NCI-H146 treated with DMSO at 0.1 percent for 48 hours (cell line): ENCODE measurements around the gene TCF7L2.
A peak's percentile ranks its signal among the peaks of the same experiment; 100 is the strongest.

Experiments used
- DNase-seq: peaks from one replicate; lab custom pipeline; 2025; ENCODE audit not compliant: unreplicated experiment; lab: John Stamatoyannopoulos, UW

TCF7L2 gene

DNA sequence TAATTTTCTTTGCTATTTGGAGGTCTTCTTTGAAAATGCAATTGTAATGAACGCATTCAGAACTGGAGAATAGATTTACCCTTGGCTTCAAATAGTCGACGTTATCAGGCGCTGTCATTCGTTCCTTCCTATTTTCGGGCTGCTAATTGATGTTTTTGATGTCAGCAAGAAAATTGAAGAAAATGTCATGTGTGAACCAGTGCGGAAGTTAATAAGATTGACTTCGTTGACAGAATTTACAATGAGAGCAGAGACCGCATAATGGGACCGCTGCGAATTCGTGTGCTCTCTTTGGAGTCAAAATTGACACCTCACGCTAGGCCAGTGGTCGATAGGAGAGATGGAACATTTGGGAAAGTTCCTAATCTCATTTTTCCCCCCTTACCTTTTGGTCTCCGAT is 168.8 kb downstream of the TCF7L2 start:
- no peak for DNase-seq

DNA sequence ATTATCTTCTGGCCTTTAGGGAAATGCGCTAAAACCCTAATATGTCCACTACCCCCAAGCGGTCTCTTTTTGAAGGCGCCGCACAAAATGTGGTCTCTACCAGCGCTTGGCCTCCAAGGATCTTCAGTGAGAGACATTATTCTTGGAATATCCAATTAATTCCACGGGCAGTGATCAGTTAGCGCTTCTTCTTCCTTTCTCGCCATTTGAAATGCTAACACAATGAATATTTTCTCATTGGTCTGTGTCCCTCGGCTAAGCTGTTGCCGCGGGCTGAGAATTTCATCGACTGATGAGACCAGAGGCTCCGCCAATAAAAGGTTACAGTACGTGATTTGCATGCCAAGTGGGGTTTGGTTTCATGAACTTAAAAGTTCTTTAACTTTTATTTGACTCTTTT is 169.8 kb downstream of the TCF7L2 start:
- no peak for DNase-seq

DNA sequence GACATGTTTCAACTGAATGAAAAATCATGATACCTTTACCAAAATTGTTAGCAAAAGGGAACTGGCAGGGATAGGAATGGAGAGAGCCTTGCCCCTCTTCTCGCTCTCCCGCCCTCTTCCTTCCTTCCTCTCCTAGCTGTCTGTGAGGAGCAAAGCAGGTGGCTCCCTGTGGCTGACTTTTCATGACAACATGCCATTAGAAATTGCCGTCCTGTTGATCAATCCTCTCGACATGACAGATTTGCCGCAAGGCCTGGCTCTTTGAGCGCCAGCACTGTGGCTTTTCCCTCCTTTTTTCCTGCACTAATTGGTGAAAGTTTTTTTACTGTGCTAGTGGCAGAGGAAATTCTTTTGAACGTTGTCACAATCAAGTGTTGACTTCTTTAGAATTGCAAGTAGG is 171.1 kb downstream of the TCF7L2 start:
- DNase-seq: no peak

DNA sequence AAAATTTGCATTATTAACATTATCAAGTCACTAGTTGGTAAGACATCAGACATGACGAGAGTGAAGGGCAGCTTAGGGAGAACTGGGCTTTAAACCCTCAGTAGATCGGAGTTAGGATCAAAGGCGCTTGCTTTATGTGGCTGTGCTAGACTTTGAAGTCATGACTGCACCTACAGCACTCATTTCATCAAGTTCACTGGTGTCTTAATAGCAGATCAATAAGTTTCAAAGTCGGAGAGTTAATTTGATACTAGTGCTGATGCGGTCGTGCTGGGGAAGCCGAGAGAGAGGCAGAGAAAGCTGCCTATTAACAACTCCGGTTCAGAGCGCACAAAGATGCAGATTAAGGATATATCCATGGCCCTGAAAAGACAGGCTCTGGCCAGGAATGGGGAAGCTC is 172.9 kb downstream of the TCF7L2 start:
- DNase-seq: no peak

DNA sequence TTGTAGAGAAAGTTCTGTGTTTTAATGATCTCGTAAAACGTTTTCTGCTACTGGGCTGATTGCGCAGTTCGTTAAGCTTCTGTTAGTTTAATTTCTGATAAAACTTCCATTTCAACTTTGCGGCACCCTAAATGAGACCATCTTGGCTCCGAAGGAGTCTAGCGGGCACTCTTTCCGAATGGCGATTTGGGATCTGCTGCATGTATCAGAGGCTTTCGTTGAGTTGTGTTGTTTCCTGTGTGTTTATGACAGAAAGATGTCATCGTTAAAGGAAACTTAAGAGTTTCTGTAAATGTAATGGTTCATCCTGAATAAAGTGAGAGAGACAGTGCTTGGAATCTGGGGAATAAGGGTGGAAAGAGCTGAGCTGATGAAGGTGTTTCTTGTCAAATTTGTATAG is 174.7 kb downstream of the TCF7L2 start:
- no peak for DNase-seq

DNA sequence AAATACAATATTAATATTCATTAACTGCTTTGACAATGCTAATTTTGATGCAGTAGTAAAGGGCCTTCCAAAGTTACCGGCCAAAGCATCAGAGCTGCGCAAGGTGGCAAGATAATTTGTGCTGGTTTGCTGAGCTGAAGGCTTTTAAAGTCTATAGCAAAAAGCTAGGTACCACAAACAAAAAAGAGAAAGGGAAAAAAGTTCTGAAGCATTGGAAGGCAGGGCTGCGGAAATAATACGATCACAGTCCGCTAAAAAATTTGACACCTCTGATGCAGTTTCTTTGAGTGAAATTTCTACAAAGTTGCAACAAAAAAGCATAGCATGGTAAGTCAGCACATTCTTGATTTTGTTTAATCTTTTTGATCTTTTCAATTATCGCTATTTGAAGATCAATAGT is 175.6 kb downstream of the TCF7L2 start:
- DNase-seq: no peak

DNA sequence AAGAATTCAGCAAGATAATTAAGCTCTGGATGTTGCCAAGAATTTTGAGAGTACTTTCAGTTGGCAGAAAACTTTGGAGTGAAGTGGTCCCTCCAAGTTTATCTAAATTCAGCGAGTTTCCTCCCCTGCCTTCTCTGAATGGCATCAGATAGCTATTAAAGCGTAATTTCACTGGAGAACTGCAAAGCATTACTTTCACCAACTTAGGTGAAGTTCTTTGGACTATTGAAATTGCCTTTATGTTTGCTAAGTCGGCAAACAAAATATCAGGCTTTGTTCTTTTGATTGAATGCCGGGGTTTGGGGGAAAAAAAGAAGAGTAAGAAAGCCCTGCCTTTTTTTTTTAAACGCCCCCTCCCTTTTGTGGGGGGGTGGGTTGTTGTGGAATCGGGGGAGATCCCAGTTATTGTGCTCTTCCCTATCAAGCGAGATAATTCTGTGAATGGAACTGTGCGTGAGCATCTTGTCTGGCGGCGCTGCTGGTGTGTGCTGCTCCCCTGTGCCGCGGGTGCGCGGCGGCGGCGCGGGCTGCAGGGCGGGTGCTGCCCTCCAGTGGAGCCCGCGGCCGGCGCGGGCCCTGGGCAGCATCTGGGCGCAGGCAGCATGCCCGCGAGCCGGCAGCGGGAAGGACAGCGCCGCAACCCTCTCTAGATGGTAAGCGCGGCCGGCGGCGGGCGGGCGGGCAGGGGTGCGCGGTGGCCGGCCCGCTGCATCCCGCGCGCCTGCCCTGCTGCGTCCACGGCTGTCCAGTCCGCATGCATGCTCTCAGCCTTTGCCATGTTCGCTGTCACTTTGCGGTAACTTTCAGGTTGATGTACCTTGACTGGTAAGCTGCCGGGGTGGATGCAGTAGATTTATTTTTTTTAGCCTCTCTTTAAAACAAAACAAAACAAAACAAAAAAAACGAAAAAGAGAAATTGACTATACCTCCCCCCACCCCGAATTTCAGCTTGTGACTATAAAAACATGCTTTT is 176.5 kb downstream of the TCF7L2 start:
- peak; percentile 21 for DNase-seq

DNA sequence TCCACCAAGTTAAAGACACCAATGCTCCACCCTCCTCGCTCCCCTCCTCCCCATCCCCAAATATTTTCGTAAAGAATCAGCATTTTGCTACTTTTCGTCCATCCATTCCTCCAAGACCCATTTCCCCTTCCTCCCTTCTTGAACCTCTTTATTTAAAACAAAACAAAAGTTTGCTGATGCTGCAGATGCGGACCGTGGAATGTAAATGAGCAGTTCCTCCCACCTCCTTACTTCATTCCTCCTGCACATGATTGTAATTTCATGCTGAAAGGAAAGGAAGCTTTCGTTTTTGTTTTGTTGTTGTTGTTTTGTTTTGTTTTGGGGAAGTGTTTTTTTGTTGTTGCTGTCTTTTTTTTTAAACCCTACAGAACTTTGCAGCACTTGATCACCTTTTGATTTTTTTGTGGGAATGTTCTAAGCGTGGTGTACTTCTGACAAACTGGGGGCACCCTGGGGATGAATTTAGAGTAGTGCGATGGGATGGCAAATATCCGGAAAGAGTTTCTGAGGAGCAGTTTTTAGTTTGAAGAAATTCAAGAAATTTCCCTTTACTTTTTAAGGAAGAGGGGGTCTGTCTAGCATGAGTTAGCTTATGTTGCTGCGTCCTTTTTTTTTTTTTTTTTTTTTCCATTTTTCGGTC is 177.3 kb downstream of the TCF7L2 start:
- no peak for DNase-seq

DNA sequence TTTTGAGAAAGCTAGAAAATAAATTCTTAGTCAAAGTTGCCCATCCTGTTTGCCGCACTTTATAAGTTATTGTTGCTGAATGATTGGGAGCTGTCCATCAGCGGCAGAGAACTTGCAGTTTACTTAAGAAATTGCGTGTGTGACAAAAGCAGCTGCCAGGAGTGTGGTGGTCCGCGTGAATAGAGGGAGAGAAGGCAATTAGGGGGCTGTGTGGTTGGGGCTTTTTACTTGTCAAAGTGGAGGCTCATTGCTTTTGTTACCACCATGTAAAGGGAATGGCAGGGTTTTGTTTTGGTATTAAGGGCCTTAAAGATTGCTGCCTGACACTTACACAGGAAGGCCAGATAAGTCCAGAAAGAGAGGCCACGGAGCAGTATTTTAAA is 177.8 kb downstream of the TCF7L2 start:
- no peak for DNase-seq

DNA sequence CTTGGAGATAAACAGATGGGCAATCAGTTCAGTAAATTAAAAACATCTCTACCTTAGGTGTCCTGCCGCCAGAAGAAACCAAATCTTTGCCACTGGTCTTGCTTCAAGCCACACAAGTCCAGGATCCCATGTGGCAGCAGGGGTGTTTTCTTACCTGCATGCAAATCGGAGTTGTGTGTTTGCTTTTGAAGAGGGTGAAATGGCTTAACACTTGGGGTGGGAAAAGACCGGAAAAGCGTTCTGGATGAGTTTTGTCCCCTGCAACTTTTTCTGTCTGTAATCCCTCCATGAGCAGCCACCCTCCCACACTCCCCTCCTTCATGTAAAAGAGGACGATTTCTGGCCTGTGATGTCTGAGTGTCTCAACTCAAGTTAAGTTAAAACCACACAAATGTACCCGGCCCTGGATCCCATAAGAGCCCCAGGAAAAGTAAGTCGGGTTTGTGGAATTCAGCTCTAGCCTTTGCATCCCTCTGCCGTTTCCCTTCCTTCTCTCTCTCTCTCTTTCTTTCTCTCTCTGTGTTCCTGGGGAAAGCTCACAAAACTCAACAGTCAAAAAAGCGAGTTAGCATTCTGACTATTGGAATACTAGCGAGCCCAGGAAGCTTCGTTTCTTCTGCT is 178.5 kb downstream of the TCF7L2 start:
- DNase-seq: no peak

DNA sequence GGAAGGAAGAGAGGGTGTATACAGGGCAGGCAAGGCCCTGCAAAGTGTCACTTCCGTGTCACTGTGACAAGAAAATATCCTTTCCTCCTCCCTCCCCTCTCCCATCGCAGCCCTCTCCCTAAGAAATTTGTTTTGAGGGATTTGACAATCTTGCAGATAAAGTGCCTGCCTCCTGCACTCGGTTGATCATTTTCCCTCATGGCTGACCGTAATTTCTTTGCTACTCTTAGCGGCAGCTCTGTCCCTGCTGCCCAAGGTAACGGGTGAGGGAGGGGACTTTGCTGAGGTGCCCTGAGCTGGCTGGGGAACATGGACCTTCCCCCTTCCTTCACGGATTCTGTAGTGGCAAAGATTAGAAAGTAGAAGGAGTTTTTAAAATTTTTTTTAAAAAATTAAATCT is 179.1 kb downstream of the TCF7L2 start:
- DNase-seq: no peak

DNA sequence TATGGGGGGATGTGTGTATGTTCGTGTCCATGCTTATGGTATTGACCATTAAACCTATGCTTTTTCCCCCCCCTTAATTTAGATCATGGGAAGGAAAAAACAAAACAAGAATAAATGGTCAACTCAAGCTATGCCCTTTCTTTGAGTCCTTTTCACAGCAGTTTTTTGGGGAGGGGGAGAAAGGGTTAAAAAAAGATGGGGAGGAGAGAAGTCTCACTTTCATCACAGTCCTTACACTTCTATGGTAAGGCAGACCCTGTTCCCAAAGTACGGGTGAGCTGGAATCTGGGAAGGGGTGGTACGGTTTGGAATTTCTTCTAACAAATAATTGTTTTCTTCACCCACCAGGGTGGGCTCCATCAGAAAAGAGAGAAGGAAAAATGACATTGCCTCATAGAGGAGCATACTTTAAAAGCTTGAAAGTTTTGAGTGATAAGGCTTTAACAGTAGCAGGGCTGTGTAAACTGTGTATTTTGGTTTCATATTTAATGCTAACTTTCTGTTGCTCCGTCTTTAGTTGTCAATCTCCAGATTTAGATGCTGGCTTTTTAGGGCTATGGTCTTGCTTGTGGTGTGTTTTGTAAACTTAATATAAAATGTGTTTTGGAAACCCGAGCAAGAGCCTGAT is 180.1 kb downstream of the TCF7L2 start:
- no peak for DNase-seq

DNA sequence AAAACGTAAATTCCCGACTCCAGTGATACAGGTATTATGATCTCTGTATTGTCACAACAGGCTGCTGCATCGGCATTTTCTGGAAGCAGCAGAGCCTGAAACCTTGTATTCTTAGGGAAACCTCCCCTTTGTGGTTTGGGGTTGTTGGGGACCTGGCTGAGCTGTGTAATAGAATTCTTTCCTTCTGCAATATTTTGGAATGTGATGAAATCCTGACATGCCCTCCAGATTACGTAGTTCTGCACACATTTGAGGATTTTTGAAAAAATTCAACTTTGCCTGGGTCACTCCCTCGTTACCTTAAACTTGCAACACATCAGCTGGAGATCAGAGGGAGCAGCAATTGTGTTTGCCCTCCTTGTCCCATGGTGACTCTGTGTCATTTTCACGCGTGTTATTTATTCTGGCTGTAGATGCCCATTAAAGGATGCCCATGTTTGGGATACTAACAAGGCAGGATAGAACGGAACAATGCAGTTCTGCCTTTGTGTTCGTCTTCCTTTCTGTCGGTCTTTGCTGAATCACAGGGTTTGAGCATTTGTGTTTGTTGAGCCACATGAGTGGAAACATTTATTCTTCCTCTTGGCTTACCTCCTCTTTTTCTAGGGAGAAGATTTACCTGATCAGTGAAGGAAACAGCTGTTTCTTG is 181.7 kb downstream of the TCF7L2 start:
- DNase-seq: no peak

DNA sequence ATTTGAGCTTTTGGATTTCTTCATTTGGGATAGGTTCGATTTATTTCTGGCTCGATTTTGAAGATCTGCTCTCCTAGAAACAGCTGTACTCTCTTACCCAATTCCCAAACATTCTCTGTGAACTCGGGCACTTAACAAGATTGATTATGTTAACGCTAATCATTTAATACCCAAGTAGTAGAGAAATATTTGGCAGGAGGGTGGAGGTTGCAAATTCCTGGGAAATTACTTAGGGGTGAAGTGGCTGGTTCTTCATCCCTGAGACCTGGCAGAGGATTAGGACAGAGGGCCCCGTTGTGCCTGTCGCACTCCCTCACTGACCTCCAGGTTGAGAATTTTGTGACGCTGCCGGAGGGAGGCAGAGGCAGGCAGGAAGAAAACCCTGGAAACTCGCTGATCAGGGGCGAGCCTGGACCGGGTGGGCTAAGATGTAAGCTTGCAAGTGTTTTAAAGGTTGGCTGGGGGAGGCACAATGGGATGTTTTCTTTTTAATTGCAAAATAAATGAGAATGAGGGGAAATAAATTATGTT is 182.6 kb downstream of the TCF7L2 start:
- no peak for DNase-seq

DNA sequence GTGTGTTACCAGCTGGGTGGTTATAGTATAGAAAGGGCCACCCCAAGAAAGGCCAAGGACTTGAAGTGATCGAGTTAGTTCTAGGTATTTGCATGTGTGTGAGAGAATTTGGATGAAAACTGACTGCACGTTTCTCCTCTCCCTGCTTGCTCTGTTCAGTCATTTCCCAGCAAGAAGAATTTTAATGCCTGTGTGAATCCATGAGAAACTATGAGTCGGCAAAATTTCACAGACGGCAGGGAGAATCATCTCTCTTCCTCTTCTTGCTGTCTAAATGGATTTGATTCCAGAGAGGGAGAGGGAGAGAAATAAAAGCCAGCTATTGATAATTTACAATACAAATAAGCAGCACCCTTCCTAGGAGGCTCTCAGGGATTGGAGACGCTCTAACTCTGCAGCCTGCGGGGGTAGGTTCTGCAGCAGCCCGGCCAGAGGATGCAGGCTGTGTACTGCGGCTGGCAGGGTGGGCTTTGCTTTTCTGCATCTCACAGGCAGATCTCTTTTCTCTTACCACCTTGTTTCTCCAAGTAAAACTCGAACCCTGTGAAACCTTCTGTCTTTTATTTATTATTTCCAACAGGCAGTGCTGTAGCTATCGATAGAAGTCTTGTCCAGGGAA is 183.6 kb downstream of the TCF7L2 start:
- no peak for DNase-seq

DNA sequence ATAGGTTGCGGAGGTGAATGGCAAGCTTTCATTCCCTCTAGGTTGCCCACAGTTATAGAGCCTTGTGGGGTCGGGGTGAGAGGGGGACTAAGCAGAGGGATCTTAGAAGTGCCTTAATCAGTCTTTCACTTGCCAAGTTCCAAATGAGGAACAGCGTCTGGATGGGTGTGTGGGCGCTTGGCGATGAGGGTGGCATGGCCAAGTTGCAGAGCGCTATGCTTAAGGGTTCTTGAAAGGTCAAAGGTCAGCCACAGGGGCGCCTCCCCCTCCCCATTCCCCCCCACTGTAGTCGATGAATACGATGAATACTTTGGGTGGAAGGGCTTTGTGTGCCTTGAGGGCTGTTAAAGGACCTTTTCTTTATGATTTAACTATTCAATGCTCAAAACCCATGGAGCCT is 185.0 kb downstream of the TCF7L2 start:
- DNase-seq: no peak

DNA sequence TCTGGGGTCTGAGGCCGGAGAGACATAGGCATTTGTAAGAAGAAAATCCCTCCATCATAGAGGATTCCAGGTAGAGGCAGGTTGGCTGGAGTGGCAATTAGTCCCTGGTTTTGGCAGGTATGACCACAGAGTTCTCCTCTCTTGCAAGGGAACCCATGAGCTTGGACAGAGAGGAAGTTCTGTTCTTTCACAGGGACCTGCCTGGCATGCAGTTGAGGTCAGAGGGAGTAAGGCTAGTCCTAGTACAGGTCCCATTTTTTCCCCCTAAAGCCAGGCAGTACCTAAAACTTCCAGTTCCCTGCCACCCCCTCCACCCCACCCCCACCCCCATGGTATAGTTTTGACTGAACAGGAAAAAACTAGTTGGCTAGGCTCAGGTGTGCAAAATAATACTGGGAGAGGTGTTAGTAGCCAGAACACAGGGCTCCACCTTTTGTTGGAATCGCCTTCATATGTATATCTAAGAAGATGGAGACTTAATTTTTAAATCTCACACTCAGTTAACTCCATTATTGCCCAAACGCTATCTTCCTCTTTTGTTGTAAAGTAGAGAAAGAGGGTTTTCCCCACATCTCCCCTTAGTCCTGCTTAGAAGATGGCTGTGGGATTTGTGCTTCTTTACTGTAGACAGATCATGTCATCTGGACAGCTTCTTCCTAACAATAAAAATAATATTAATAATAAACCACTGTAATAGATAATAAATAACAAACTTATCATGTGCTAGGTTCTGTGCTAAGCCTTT is 188.1 kb downstream of the TCF7L2 start:
- no peak for DNase-seq

DNA sequence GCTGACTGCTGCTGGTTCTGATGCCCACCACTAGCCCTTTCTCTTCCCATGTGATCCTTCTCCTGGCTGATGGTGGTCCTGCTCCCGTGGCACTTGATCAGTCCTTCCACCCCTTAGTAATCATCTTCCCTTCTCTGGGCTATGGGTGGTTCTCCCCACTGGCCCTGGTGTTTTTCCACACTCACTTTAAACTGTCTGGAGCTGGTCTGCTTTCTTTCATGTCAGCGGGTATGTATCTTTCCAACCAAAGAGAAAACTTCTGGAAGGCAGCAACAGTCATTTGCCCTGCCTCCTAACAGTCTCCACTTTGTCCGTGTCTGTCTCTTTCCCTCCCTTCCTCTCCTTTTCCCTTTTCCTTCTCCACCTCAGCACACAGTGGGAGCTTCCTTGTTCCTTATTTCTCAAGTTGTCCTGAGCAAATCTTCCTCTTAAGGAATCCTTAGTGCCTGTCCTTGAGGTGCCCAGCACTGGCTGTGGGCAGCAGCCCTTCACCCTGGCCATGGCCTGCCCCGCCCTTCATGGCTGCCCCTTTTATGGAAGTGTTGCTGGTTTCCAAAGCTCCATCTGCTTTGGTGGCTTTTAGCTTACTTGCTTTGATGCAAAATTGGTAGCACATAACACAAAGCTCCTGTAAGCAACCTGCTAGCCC is 189.0 kb downstream of the TCF7L2 start:
- no peak for DNase-seq

DNA sequence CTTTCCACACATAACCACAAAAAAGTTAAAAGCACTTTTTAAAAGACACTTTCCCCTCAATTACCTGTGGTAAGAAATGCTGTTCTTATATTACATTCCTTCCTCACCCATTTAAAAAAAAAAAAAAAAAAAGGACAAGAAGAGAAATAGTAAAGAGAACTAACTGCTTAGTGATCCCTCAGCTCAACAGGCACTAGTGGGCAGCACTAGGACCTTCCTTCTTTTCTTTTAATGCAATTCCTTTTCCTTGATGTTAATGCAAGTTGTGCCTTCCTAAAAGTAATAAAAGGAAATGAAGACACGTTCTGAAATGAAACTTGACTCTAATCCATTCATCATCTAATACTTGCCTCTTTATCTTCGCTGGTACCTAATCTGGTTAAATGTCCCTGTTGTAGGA is 189.7 kb downstream of the TCF7L2 start:
- DNase-seq: no peak
